Bronchial epithelial cell (primary cell): ENCODE measurements around the gene NEUROG2. TPM values are rescaled to one million over a fixed set of nuclear protein-coding genes. Genes with fewer than 3 reads are reported as not detected.

ENCODE experiments used
- DNase-seq: peaks from one replicate; pipeline ENCODE4 v3.0.0-alpha.2; 2010; ENCODE audit warnings: low read depth
- FAIRE-seq: peaks from 2 replicates; lab custom pipeline; 2011; peaks lifted over from hg19 to GRCh38; lab: Jason Lieb, UNC
- H3K27me3 ChIP-seq: 2 replicates; pipeline ENCODE4 v1.5.1; 2011; ENCODE audit warnings: low read length; ENCODE audit not compliant: control insufficient read depth, insufficient read depth
- H3K36me3 ChIP-seq: 2 replicates; pipeline ENCODE4 v1.5.1; 2011; ENCODE audit warnings: low read length; ENCODE audit not compliant: control insufficient read depth, insufficient read depth
- H3K4me3 ChIP-seq: 2 replicates; pipeline ENCODE4 v1.5.1; 2011; ENCODE audit warnings: mild to moderate bottlenecking, low read depth, low read length, control low read depth
- total RNA-seq: library from RNA; depleted of rRNA; stranded (reverse); fragments of >200 nt; gene quantifications from 2 replicates; pipeline ENCODE4 v1.2.1, GENCODE V29; 2014
- TF ChIP-seq, protein P1 (sequence below): IDR thresholded peaks from 2 replicates; pipeline ENCODE4 v1.5.1; 2011; ENCODE audit warnings: mild to moderate bottlenecking, moderate library complexity, low read length, control low read depth, inconsistent platforms; ENCODE audit not compliant: insufficient read depth, severe bottlenecking

Gene NEUROG2
- total RNA-seq, 1 donor from 2014 or later = not detected

DNA sequence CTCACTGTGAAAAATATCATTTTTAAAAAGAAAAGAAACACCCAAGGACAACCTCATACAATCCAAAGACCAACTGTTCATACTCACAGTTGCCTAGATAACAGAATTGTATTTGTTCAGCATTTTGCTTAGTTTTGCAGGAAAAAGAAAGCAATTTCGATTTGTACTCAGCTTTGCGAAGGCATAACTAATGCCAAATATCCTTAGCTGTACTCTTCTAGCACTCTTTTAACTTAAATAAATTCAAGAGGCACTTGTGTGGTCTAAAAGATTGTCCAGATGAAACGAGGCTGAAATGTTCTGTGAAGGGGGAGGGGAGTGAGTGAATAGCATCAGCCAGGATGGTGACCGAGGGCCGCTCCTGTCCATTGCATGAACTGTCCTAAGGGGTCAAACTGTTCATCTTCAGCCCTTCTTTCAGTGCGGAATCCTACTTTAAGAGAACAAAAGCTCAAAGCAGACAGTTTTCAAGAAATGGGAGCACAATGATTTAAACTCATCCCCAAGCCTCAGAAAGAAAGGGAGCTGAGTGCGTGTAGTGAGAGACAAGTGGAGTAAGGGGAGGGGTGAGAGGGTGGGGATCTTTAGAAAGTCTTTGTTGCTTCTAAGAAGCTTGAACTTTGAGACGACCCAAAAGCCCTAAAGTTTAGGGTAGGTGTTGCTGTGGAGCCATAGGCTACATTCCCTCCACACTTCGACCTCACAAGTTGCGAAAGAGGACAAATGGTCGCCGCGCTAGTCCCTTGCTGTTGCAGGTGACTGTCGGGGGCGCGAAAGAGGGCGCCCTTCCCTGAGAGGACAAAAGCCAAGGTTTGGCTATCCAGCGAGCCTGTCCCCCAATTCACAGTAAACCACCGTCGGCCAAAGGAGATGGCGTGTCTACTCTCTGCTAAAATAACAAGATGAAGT is 4.0 kb upstream of the NEUROG2 start:
- TF ChIP-seq, protein P1, sequence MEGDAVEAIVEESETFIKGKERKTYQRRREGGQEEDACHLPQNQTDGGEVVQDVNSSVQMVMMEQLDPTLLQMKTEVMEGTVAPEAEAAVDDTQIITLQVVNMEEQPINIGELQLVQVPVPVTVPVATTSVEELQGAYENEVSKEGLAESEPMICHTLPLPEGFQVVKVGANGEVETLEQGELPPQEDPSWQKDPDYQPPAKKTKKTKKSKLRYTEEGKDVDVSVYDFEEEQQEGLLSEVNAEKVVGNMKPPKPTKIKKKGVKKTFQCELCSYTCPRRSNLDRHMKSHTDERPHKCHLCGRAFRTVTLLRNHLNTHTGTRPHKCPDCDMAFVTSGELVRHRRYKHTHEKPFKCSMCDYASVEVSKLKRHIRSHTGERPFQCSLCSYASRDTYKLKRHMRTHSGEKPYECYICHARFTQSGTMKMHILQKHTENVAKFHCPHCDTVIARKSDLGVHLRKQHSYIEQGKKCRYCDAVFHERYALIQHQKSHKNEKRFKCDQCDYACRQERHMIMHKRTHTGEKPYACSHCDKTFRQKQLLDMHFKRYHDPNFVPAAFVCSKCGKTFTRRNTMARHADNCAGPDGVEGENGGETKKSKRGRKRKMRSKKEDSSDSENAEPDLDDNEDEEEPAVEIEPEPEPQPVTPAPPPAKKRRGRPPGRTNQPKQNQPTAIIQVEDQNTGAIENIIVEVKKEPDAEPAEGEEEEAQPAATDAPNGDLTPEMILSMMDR = no peak
- FAIRE-seq = no peak
- DNase-seq = no peak
- peaks cover 75% of the 10 kb centered on the region for H3K27me3 ChIP-seq
- no peaks in the 10 kb centered on the region for H3K36me3 ChIP-seq
- no peak overlapping the region for H3K4me3 ChIP-seq

DNA sequence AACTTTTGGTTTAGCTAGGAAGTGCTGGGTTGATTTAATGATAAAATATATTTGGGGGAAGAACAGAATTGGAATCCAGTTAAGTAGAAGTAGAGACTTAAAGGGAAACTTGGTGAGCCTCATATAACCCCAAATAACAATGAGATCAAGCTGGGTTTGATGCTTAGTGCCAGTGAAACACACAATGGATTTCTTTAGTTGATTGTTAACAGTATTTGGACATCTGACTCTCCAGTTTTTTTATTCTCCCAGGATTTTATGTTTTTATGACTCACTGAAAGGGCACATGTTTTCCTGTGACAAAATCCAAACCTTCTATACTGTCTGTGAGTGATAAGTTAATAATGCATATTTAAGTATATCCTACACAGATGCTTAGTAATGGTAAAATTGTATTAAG is 2.7 kb upstream of the NEUROG2 start:
- Histone ChIP-seq H3K4me3 (no peak overlapping the region), H3K27me3 (peaks cover 81% of the 10 kb centered on the region), H3K36me3 (no peaks in the 10 kb centered on the region)
- FAIRE-seq (no peak), DNase-seq (no peak)
- TF ChIP-seq, protein P1 = no peak

DNA sequence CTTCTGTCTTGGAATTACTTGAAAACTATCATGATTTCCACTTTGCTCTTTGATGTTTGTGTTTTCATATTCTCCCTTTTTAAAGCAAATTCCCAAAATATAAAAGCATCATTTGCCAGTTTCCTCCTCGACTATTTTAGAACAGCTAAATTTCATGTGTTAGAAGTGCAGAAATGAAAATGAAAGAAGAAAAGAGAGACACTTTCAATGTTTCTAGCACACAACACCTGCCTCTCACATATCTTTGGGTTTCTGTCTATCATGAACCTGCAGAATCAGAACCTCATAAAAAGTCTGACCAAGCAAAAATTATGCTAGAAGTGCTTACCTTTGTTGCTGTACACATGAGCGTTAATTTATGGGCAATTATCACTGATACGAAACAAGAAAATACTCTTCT is 1.9 kb upstream of the NEUROG2 start:
- H3K4me3 ChIP-seq = no peak overlapping the region
- DNase-seq (no peak), FAIRE-seq (no peak)
- no peaks in the 10 kb centered on the region for H3K36me3 ChIP-seq
- TF ChIP-seq, protein P1 = no peak
- H3K27me3 ChIP-seq = peaks cover 77% of the 10 kb centered on the region

DNA sequence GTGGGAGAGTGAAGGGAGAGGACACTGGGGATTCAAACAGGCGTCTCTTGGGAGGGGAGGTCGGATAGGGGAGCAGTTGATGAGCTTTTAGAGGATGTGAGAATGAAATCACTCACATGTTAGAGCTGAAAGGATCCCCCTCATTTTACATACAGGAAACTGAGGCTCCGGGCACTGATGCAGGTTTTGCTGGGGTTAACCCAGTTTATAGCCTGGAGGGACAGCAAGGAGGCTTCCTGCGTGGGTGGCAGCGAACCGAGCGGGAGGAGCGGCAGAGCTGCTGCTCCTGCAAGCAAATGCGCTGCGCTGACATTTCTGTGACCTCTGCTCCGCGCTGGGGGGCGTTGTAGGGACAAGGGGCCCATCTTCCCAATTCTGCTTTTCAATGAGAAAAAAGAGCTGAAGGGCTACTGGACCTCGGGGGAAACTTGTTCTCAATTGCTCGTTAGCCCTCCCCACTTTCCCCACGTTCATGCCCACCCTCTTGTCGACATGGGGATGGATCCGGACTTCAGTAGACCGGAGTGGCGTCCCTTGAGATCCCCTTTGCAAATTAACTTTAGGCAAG is 1.2 kb upstream of the NEUROG2 start:
- peaks cover 77% of the 10 kb centered on the region for H3K27me3 ChIP-seq
- DNase-seq (no peak), FAIRE-seq (no peak)
- H3K36me3 ChIP-seq = no peaks in the 10 kb centered on the region
- no peak overlapping the region for H3K4me3 ChIP-seq
- TF ChIP-seq, protein P1 = no peak

DNA sequence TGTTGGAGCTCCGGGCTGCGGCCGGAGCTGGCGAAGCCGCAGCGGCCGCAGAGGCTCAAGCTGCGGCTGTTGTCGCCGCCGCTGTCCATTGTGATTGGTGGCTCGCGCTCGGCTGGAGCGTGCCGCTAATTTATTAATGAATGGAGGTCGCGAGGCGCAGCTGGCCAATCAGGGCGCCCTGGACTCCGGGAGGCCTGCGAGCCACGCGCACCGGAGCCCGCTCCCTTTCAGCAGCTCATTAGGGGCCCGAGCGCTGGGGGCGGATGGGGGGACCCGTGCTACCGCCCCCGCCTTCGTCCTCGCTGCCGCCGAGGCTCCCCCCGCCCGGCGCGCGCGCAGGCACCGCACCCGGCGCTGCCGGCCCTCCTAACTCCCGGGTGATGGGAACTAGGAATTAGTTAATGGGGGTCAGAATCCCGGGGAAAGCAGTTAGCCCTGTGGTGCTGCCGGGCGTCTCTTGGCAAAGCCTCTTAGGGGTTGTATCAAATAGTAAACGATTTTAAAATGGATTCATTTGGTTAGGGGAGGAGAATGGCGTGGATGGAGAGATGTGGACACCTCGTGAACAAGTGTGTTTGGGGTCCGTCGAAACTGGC is 589 bp upstream of the NEUROG2 start:
- no peak overlapping the region for H3K4me3 ChIP-seq
- FAIRE-seq (no peak), DNase-seq (no peak)
- H3K36me3 ChIP-seq = no peaks in the 10 kb centered on the region
- TF ChIP-seq, protein P1 = no peak
- peaks cover 78% of the 10 kb centered on the region for H3K27me3 ChIP-seq
